Subcutaneous abdominal adipose tissue (tissue), 5 donors: ENCODE measurements around the gene PRKCE.

Experiments used
- H3K27ac ChIP-seq: one replicate; pipeline ENCODE4 v1.7.0; 2013; ENCODE audit warnings: low read depth, mild to moderate bottlenecking, inconsistent platforms, low read length, moderate library complexity
- H3K27me3 ChIP-seq, 5 donors: one replicate each; pipeline ENCODE4 v1.7.0; 2013; ENCODE audit warnings: low read length in 5 of 5, inconsistent platforms in 1 of 5; ENCODE audit not compliant: control insufficient read depth in 5 of 5, insufficient read depth in 4 of 5
- H3K36me3 ChIP-seq, 5 donors: one replicate each; pipeline ENCODE4 v1.7.0; 2013; ENCODE audit warnings: low read length in 5 of 5; ENCODE audit not compliant: control insufficient read depth in 5 of 5, insufficient read depth in 5 of 5
- H3K4me1 ChIP-seq, 5 donors: one replicate each; pipeline ENCODE4 v1.7.0; 2013; ENCODE audit warnings: low read length in 5 of 5, mild to moderate bottlenecking in 3 of 5, moderate library complexity in 1 of 5; ENCODE audit not compliant: control insufficient read depth in 5 of 5, insufficient read depth in 5 of 5
- H3K4me3 ChIP-seq, 5 donors: one replicate each; pipeline ENCODE4 v1.7.0; 2013; ENCODE audit warnings: low read length in 5 of 5, low read depth in 1 of 5
- H3K9ac ChIP-seq, 5 donors: one replicate each; pipeline ENCODE4 v1.7.0; 2013; ENCODE audit warnings: low read length in 5 of 5, mild to moderate bottlenecking in 4 of 5, moderate library complexity in 3 of 5
- H3K9me3 ChIP-seq, 5 donors: one replicate each; pipeline ENCODE4 v1.7.0; 2013; ENCODE audit warnings: low read length in 5 of 5; ENCODE audit not compliant: control insufficient read depth in 5 of 5
- donor health status: healthy.
- donor health status: healthy.
- donor health status: healthy.
- donor health status: healthy.
- donor health status: healthy.

The PRKCE gene

DNA sequence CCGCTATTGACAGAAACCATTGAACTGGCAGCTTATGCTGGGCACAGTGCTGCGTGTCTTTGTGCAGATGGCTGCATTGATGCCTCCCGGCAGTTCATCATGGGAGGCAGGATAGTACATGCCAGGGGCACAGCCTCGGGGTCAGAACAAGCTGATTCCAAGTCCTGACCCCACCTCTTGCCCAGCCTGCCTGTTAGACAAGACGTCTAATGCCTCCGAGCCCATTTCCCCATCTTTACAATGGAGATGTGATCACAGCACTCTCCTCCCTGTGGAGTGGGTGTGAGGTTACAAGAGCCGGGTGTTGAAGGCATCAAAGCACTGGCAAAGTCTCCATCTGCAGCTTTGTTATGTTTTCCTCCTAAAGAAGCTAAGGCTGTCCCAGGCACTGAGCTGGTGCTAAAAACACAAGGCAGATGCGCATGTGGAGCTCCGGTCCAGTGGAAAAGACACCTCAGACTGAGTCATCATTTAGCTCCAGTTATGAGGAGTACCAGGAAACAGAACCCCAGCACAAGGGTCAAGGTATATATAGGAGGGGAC lies 520.0 kb downstream of the PRKCE start:
- H3K27me3 ChIP-seq: no peaks in the 10 kb centered on the region
- H3K27ac ChIP-seq: no peak overlapping the region
- H3K36me3 ChIP-seq: peaks cover 0 to 3% (median 0%) of the 10 kb centered on the region in 5 donors
- H3K9me3 ChIP-seq: no peaks in the 10 kb centered on the region
- H3K9ac ChIP-seq: no peak overlapping the region
- no peak overlapping the region for H3K4me3 ChIP-seq
- H3K4me1 ChIP-seq: peaks cover 0 to 4% (median 0%) of the 10 kb centered on the region in 5 donors

- no peak overlapping the region for H3K4me3 ChIP-seq
- peaks cover 0 to 3% (median 0%) of the 10 kb centered on the region in 5 donors for H3K36me3 ChIP-seq
- H3K27ac ChIP-seq: no peak overlapping the region
- no peaks in the 10 kb centered on the region for H3K9me3 ChIP-seq
- H3K27me3 ChIP-seq: no peaks in the 10 kb centered on the region
- H3K4me1 ChIP-seq: peaks cover 0 to 4% (median 0%) of the 10 kb centered on the region in 5 donors
- H3K9ac ChIP-seq: no peak overlapping the region
Observed at GRCh38 chr2:46171996-46172546, 520.6 kb downstream of the PRKCE start.

GRCh38 chr2:46173030-46173429 lies 521.6 kb downstream of the PRKCE start:
- H3K4me1 ChIP-seq: peaks cover 0 to 4% (median 0%) of the 10 kb centered on the region in 5 donors
- no peak overlapping the region for H3K4me3 ChIP-seq
- H3K27me3 ChIP-seq: no peaks in the 10 kb centered on the region
- no peak overlapping the region for H3K9ac ChIP-seq
- no peaks in the 10 kb centered on the region for H3K36me3 ChIP-seq
- no peaks in the 10 kb centered on the region for H3K9me3 ChIP-seq
- H3K27ac ChIP-seq: no peak overlapping the region

- Histone ChIP-seq H3K27ac (no peak overlapping the region), H3K4me3 (no peak overlapping the region)
Observed at GRCh38 chr2:46173636-46174250, 522.3 kb downstream of the PRKCE start.

DNA sequence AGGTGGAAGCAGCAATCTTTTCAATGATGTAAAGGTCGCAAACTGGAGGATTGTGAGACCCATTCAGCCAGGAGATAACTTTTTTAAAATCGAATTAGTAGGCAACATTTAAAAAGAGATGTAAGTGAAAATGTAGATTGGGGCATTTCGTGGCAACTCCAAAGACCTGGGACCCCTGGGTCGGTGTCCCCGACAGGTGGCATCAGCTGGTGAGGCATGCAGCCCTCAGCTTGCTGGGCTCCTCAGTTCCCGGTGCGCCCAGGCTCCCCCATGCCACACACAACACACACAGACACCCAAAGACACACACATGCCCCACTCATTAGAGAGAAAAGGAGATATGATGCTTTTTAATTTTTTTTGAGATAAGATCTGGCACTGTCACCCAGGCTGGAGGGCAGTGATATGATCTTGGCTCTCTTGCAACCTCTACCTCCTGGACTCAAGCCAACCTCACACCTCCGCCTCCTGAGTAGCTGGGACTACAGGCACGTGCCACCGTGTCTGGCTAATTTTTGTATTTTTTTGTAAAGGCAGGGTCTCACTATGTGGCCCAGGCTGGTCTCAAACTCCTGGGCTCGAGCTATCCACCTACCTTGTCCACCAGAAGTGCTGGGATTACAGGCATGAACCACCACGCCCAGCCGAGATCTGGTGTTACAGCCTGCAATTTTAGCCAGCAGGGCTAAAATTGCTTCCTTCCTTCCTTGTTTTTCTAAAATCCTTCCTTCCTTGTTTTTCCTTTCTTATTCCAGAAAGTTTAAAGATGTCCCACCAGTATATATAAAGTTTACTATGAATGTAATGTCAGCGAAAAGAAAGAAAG lies 523.1 kb downstream of the PRKCE start:
- H3K9ac ChIP-seq: no peak overlapping the region

More at GRCh38 chr2:46173636-46174250, 522.3 kb downstream of the PRKCE start:
- H3K36me3 ChIP-seq: no peaks in the 10 kb centered on the region
- H3K4me1 ChIP-seq: peaks cover under 1 to 8% (median 3%) of the 10 kb centered on the region in 5 donors
- no peaks in the 10 kb centered on the region for H3K9me3 ChIP-seq
- H3K27me3 ChIP-seq: no peaks in the 10 kb centered on the region
- no peak overlapping the region for H3K9ac ChIP-seq

GRCh38 chr2:46175419-46175818 lies 523.9 kb downstream of the PRKCE start:
- no peaks in the 10 kb centered on the region for H3K9me3 ChIP-seq
- no peak overlapping the region for H3K9ac ChIP-seq
- peaks cover 9 to 19% (median 13%) of the 10 kb centered on the region in 5 donors for H3K4me1 ChIP-seq
- no peaks in the 10 kb centered on the region for H3K36me3 ChIP-seq
- no peak overlapping the region for H3K27ac ChIP-seq
- H3K27me3 ChIP-seq: no peaks in the 10 kb centered on the region
- no peak overlapping the region for H3K4me3 ChIP-seq

More for the DNA sequence above, 523.1 kb downstream of the PRKCE start:
- Histone ChIP-seq H3K27ac (no peak overlapping the region), H3K27me3 (no peaks in the 10 kb centered on the region), H3K4me1 (peaks cover 9 to 16% (median 11%) of the 10 kb centered on the region in 5 donors), H3K36me3 (no peaks in the 10 kb centered on the region), H3K4me3 (no peak overlapping the region), H3K9me3 (no peaks in the 10 kb centered on the region)

- no peak overlapping the region for H3K4me3 ChIP-seq
- H3K36me3 ChIP-seq: no peaks in the 10 kb centered on the region
- H3K9ac ChIP-seq: no peak overlapping the region
- no peaks in the 10 kb centered on the region for H3K27me3 ChIP-seq
- H3K4me1 ChIP-seq: peaks cover 9 to 18% (median 13%) of the 10 kb centered on the region in 5 donors
- H3K9me3 ChIP-seq: no peaks in the 10 kb centered on the region
- H3K27ac ChIP-seq: no peak overlapping the region
Observed at GRCh38 chr2:46177461-46178089, 526.1 kb downstream of the PRKCE start.

DNA sequence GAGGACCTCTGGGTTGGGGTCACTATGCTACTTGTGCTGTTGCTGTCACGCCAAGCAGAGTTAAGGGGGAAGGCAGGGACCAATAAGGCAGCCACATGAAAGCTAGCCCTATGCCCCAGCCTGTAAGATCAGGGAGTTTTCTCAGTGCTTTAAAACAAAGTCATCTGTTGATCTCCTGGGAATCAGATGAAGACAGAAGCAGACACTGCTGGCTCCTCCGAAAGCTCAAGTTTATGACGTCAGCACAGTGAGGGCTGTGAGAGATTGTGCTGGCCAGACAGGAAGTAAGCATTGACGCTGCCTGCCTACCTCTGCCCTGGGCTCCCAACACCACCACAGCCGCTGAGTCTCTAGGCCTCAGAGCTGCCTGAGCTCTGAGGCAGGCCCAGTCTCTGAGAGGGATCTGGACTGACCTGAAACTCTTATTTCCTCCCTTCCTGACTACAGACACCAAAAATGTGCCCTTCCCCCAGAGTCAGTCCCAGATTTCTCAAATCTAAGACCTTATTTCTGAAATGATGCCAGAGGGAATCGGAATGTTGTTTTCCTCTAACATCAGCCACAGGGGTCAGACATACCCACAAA lies 527.7 kb downstream of the PRKCE start:
- H3K27ac ChIP-seq: peak overlapping the region; percentile 67
- no peaks in the 10 kb centered on the region for H3K27me3 ChIP-seq
- no peaks in the 10 kb centered on the region for H3K9me3 ChIP-seq
- H3K4me3 ChIP-seq: peak overlapping the region in 1 of 5 donors; percentile 1
- H3K9ac ChIP-seq: peak overlapping the region in 4 of 5 donors; percentile 15 to 42 (median 33)
- H3K36me3 ChIP-seq: no peaks in the 10 kb centered on the region
- peaks cover 9 to 18% (median 13%) of the 10 kb centered on the region in 5 donors for H3K4me1 ChIP-seq

- Histone ChIP-seq H3K4me3 (no peak overlapping the region), H3K9me3 (no peaks in the 10 kb centered on the region), H3K27ac (no peak overlapping the region), H3K27me3 (no peaks in the 10 kb centered on the region), H3K36me3 (peaks cover 0 to 6% (median 2%) of the 10 kb centered on the region in 5 donors), H3K9ac (no peak overlapping the region), H3K4me1 (peaks cover 9 to 15% (median 13%) of the 10 kb centered on the region in 5 donors)
Observed at GRCh38 chr2:46180189-46180588, 528.7 kb downstream of the PRKCE start.
